GM12878 (cell line): Measurements from ENCODE around the gene RWDD1. TPM values are rescaled to one million over a fixed set of nuclear protein-coding genes. Genes with fewer than 3 reads are reported as not detected.

ENCODE experiments used
- ATAC-seq: fragments of 200-7000 bp; cut with Tn5 transposase; 3 replicates; pipeline ENCODE4 v1.9.1; 2020; ENCODE audit warnings: mild to moderate bottlenecking, moderate library complexity
- BruUV-seq: library from RNA; stranded (reverse); fragments of 400-500 nt; replicated peaks from 2 replicates; lab custom pipeline; 2021; lab: Mats Ljungman, UMichigan
- CTCF ChIA-PET: fragments of 300-600 bp; sonication (Branson Sonifier 250); formaldehyde crosslinking; extraction: SDS; loops from one replicate; lab custom pipeline; 2021; ENCODE audit warnings: inconsistent platforms; lab: Yijun Ruan, JAX
- POLR2A ChIA-PET: fragments of 350-600 bp; formaldehyde crosslinking; extraction: SDS; loops from one replicate; lab custom pipeline; 2021; ENCODE audit warnings: inconsistent platforms; lab: Charles Lee
- RAD21 ChIA-PET: fragments of 300-600 bp; sonication (Branson Sonifier 250); formaldehyde crosslinking; loops from one replicate; lab custom pipeline; 2023; ENCODE audit warnings: antibody characterized with exemption; ENCODE audit not compliant: unreplicated experiment; lab: Charles Lee
- SMC1A ChIA-PET: fragments of 300-600 bp; sonication (Branson Sonifier 250); formaldehyde crosslinking; loops from one replicate; lab custom pipeline; 2023; ENCODE audit not compliant: unreplicated experiment, uncharacterized antibody; lab: Charles Lee
- DNase-seq: peaks from one replicate; pipeline ENCODE4 v3.0.0-alpha.2; 2011; ENCODE audit warnings: low read depth, low spot score
- FAIRE-seq: peaks from 3 replicates; lab custom pipeline; 2011; peaks lifted over from hg19 to GRCh38; lab: Jason Lieb, UNC
- H2AFZ ChIP-seq: 2 replicates; pipeline ENCODE4 v1.6.0; 2011; ENCODE audit warnings: low read depth, low read length, control low read depth; ENCODE audit not compliant: control insufficient read depth
- H3K27ac ChIP-seq: 2 replicates; pipeline ENCODE4 v1.5.1; 2011; ENCODE audit warnings: control low read depth; ENCODE audit not compliant: control insufficient read depth, insufficient read depth
- H3K27me3 ChIP-seq, 2 experiments: replicated peaks in 1 of 2; 2 replicates each; pipeline versions ENCODE4 v1.6.0 to v1.6.1; 2011; ENCODE audit warnings: low read length in 1 of 2; ENCODE audit not compliant: control insufficient read depth in 2 of 2, insufficient read depth in 2 of 2
- H3K36me3 ChIP-seq, 2 experiments: 2 replicates each; pipeline ENCODE4 v1.5.1; 2011; ENCODE audit warnings: low read length in 1 of 2; ENCODE audit not compliant: control insufficient read depth in 2 of 2, insufficient read depth in 2 of 2
- H3K4me1 ChIP-seq: 2 replicates; pipeline ENCODE4 v1.6.1; 2011; ENCODE audit warnings: mild to moderate bottlenecking, low read length, moderate library complexity, mixed read lengths; ENCODE audit not compliant: control insufficient read depth, insufficient read depth
- H3K4me2 ChIP-seq: 2 replicates; pipeline ENCODE4 v1.6.0; 2011; ENCODE audit warnings: control low read depth; ENCODE audit not compliant: control insufficient read depth, insufficient read depth
- H3K4me3 ChIP-seq: fragments of 200-600 bp; sonication (generic); 2 replicates; pipeline ENCODE4 v1.5.1; 2016
- H3K79me2 ChIP-seq: 2 replicates; pipeline ENCODE4 v1.6.0; 2011; ENCODE audit warnings: low read length; ENCODE audit not compliant: control insufficient read depth, insufficient read depth
- H3K9ac ChIP-seq: 2 replicates; pipeline ENCODE4 v1.8.0; 2011; ENCODE audit warnings: low read length, control low read depth, mixed read lengths; ENCODE audit not compliant: control insufficient read depth, insufficient read depth
- H3K9me3 ChIP-seq: replicated peaks from 3 replicates; pipeline ENCODE4 v1.5.1; 2011; ENCODE audit warnings: mild to moderate bottlenecking, low read length; ENCODE audit not compliant: control insufficient read depth, insufficient read depth
- H4K20me1 ChIP-seq: 2 replicates; pipeline ENCODE4 v1.6.0; 2011; ENCODE audit not compliant: control insufficient read depth, insufficient read depth
- CHD4 ChIP-seq: fragments of 200-600 bp; sonication (generic); IDR thresholded peaks from 2 replicates; pipeline ENCODE4 v1.6.1; 2016; ENCODE audit warnings: mild to moderate bottlenecking
- HDAC2 ChIP-seq: fragments of 200-600 bp; sonication (generic); IDR thresholded peaks from 2 replicates; pipeline ENCODE4 v1.6.1; 2017
- SRF ChIP-seq, 2 experiments: IDR thresholded peaks; 2 replicates each; pipeline ENCODE4 v1.6.1; 2011; ENCODE audit warnings: low read depth in 2 of 2, low read length in 2 of 2, mild to moderate bottlenecking in 1 of 2, moderate library complexity in 1 of 2
- WGBS: methylation state at CpG from one replicate; pipeline ENCODE4 v1.1.6; 2016; ENCODE audit warnings: low lambda C conversion rate; ENCODE audit not compliant: insufficient replicate concordance, insufficient coverage; ENCODE audit errors: missing lambda C conversion rate; 5-methylcytosine and 5-hydroxymethylcytosine counted together
- in situ Hi-C: fragments of 300-500 bp; cut with MboI; formaldehyde crosslinking; loops from 9 replicates; pipeline ENCODE4 v1.14.3; 2018; ENCODE audit warnings: mixed read lengths
- intact Hi-C: fragments of 100-400 bp; cut with micrococcal nuclease; formaldehyde crosslinking; loops from one replicate; pipeline ENCODE4 v1.14.2; 2022; ENCODE audit not compliant: unreplicated experiment
- polyA plus RNA-seq, 11 experiments: library from polyadenylated mRNA; depleted of rRNA in 4 of 11; unstranded in 6 of 11; stranded (reverse) in 5 of 11; fragments of >200 nt; fragmentation: Nextera tagmentation in 4 of 11; fragmentation: Illumina TruSeq in 1 of 11; extraction: Ambion mirVana in 4 of 11; extraction: Trizol in 1 of 11; gene quantifications; 1 replicate in 1 of 11; 2 replicates in 10 of 11; pipeline versions ENCODE4 v1.2.1 to v1.2.3, GENCODE V29; 2011 to 2016; ENCODE audit warnings: inconsistent platforms in 2 of 11, missing spikeins in 2 of 11, low read depth in 1 of 11
- total RNA-seq, 4 experiments: library from RNA; depleted of rRNA in 3 of 4; stranded (reverse); fragments of >200 nt in 3 of 4; fragmentation: Illumina TruSeq in 1 of 4; extraction: Trizol in 1 of 4; gene quantifications; 2 replicates each; pipeline versions ENCODE4 v1.2.1 to v1.2.3, GENCODE V29; 2013 to 2021
- TF ChIP-seq, protein P1 (sequence below), 3 experiments: IDR thresholded peaks in 2 of 3; conservative IDR thresholded peaks in 1 of 3; 2 replicates each; pipeline ENCODE4 v1.5.1; 2011; ENCODE audit warnings: low read depth in 3 of 3, low read length in 3 of 3, mild to moderate bottlenecking in 3 of 3, control low read depth in 2 of 3, moderate library complexity in 2 of 3, inconsistent platforms in 1 of 3, mixed read lengths in 1 of 3; ENCODE audit not compliant: control insufficient read depth in 2 of 3, insufficient read depth in 1 of 3; ENCODE audit errors: extremely low read depth in 1 of 3

Gene RWDD1
- total and polyA plus RNA-seq, 10 of the 15 experiments (the other 5 are each of a cell fraction or from before 2014, with no cell fraction given): 40.1 to 107 (median 65.8) TPM

- intact Hi-C loops: loop anchor here (2.0 to 5.0 kb wide), 3 partner anchors 89 to 316 kb away; no protein-coding TSS in a partner anchor
- ATAC-seq: no peak
Observed at GRCh38 chr6:116533233-116533957, 37.9 kb upstream of the RWDD1 start.

More at GRCh38 chr6:116533233-116533957, 37.9 kb upstream of the RWDD1 start:
- no peak for DNase-seq
- ChIA-PET RAD21 (interaction anchor here (0.6 to 3.9 kb wide), 11 partner anchors 15 to 317 kb away, joined by 3 to 35 read pairs (median 4); no protein-coding TSS in a partner anchor), SMC1A (interaction anchor here (0.5 to 4.5 kb wide), 23 partner anchors 8 to 346 kb away, joined by 3 to 42 read pairs (median 4); partner anchors contain the start of gene TSPYL1), CTCF (interaction anchor here (0.6 to 4.5 kb wide), 25 partner anchors 9 to 273 kb away, joined by 3 to 96 read pairs (median 5); partner anchors contain the start of genes CALHM5 and TSPYL1), POLR2A (no interaction called here)
- H3K27me3 ChIP-seq: peaks cover 2 to 3% of the 10 kb centered on the region in 2 experiments; a peak in 2 of 4 replicates
- no peak for FAIRE-seq
- no peak overlapping the region for H3K4me3 ChIP-seq
- H3K4me1 ChIP-seq: no peaks in the 10 kb centered on the region
- no peaks in the 10 kb centered on the region for H4K20me1 ChIP-seq
- WGBS: 66% methylated on average over 9 of the region's 9 CpGs
- no peak overlapping the region for H2AFZ ChIP-seq
- no peak overlapping the region for H3K9ac ChIP-seq
- in situ Hi-C loops: loop anchor here (5.0 kb wide), 1 partner anchor 256 kb away; the partner anchor contains the start of gene TSPYL1
- no TSS peak for BruUV-seq
- H3K79me2 ChIP-seq: no peaks in the 10 kb centered on the region
- no peak overlapping the region for H3K27ac ChIP-seq
- no peak for TF ChIP-seq HDAC2
- no peak for TF ChIP-seq SRF (IDR thresholded peaks at IDR 0.05; ENCODE audit: low read depth in 2 of 2, low read length in 2 of 2)
- TF ChIP-seq, protein P1, sequence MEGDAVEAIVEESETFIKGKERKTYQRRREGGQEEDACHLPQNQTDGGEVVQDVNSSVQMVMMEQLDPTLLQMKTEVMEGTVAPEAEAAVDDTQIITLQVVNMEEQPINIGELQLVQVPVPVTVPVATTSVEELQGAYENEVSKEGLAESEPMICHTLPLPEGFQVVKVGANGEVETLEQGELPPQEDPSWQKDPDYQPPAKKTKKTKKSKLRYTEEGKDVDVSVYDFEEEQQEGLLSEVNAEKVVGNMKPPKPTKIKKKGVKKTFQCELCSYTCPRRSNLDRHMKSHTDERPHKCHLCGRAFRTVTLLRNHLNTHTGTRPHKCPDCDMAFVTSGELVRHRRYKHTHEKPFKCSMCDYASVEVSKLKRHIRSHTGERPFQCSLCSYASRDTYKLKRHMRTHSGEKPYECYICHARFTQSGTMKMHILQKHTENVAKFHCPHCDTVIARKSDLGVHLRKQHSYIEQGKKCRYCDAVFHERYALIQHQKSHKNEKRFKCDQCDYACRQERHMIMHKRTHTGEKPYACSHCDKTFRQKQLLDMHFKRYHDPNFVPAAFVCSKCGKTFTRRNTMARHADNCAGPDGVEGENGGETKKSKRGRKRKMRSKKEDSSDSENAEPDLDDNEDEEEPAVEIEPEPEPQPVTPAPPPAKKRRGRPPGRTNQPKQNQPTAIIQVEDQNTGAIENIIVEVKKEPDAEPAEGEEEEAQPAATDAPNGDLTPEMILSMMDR (IDR thresholded peaks at IDR 0.05 in 2 of 3, conservative IDR thresholded peaks at IDR 0.05 in 1 of 3; ENCODE audit: control insufficient read depth in 2 of 3, extremely low read depth in 1 of 3, insufficient read depth in 1 of 3, low read depth in 3 of 3, low read length in 3 of 3): no peak
- no peak for TF ChIP-seq CHD4
- no peaks in the 10 kb centered on the region for H3K9me3 ChIP-seq
- no peak overlapping the region for H3K4me2 ChIP-seq
- no peaks in the 10 kb centered on the region for H3K36me3 ChIP-seq
